ENCODE measurements around the gene TM9SF2.

TM9SF2 gene

DNA sequence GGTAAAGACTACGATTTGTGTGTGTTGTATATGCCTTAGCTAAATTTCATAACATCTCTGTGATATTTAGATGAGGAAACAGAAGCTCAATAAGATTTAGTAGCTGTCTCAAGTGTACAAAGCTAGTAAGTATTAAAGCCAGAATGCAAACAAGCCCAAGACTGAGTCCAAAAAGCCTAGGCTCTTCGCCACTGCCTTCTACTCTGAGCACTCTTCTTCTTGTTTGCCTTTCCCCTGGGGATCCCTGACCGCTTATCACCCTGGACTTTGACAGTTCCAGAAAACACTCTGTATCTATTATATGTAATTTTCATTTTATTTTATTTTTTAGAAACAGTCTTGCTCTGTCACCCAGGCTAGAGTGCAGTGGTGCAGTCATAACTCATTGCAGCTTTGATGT, 5.8 kb downstream of the TM9SF2 start:
- Mint-ChIP-seq H3K4me3 (no peak overlapping the region), H3K27ac (no peak overlapping the region), H3K27me3 (no peaks in the 10 kb centered on the region), H3K36me3 (ENCODE audit: low read depth) (peaks cover 41% of the 10 kb centered on the region), H3K4me1 (peaks cover 87% of the 10 kb centered on the region), H3K9me3 (peaks cover 22% of the 10 kb centered on the region)
- ATAC-seq (no peak), DNase-seq (no peak)

DNA sequence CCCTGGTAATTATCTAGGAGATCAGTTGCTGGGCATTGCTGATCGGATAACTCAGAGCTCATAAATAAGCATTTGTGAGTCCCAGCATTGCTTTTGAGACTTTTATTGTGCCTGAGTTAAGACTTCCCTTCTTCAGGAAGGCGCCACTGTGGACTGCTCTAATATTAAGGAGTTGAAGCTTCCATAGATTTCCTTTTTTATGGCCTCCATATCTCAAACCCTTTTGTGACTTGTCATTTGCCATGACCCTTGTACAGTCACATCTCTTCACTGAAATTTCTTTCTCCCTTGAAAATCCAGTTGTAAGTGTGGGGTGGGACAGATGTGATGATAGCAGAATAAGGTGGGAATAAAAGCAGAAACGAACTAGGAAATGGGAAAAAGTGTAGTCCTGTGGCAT, 6.3 kb downstream of the TM9SF2 start:
- no peak for DNase-seq
- peaks cover 22% of the 10 kb centered on the region for H3K9me3 Mint-ChIP-seq
- no peak for ATAC-seq
- peaks cover 41% of the 10 kb centered on the region for H3K36me3 Mint-ChIP-seq (ENCODE audit: low read depth)
- no peaks in the 10 kb centered on the region for H3K27me3 Mint-ChIP-seq
- H3K27ac Mint-ChIP-seq, result peak overlapping the region; percentile 41
- H3K4me1 Mint-ChIP-seq, result peaks cover 87% of the 10 kb centered on the region
- no peak overlapping the region for H3K4me3 Mint-ChIP-seq

DNA sequence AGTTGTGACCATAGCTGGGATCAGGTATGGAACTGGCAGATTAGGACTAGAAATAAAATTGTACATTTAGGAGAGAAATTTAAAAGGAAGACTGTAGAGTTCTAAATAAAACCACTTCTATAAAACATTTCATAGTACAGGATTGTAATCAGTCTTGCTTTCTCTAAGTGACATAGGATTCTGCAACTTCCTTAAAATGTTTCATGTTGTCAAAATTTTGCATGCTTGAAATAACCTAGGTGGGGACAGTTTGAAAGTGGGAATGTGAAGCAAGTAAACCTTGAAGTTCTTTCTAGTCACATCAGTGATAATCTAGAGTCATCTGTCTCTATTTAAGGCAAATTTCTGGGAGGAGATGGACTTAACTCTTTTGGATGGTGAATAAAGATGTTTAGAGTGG, 6.7 kb downstream of the TM9SF2 start:
- no peak for ATAC-seq
- DNase-seq, result no peak
- no peak overlapping the region for H3K4me3 Mint-ChIP-seq
- no peaks in the 10 kb centered on the region for H3K27me3 Mint-ChIP-seq
- peaks cover 41% of the 10 kb centered on the region for H3K36me3 Mint-ChIP-seq (ENCODE audit: low read depth)
- H3K9me3 Mint-ChIP-seq, result peaks cover 22% of the 10 kb centered on the region
- H3K27ac Mint-ChIP-seq, result peak overlapping the region; percentile 41
- H3K4me1 Mint-ChIP-seq, result peaks cover 87% of the 10 kb centered on the region

DNA sequence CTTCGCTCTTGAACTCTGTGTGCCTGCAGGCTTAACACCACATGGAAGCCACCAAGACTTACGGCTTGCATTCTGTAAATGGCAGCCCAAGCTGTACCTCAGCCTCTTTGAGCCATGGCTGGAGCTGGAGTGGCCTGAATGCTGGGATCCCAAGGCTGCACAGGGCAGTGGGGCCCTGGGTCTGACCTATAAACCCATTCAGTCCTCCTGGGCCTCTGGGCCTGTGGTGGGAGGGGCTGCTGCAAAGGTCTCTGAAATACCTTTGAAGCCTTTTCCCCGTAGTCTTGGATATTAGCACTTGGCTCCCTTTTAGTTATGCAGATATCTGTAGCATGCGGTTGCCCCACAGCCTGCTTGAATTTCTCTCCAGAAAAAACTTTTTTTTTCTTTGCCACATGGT, 8.2 kb downstream of the TM9SF2 start:
- no peak overlapping the region for H3K27ac Mint-ChIP-seq
- no peaks in the 10 kb centered on the region for H3K27me3 Mint-ChIP-seq
- ATAC-seq (no peak), DNase-seq (no peak)
- H3K4me3 Mint-ChIP-seq, result no peak overlapping the region
- H3K9me3 Mint-ChIP-seq, result peaks cover 22% of the 10 kb centered on the region
- peaks cover 86% of the 10 kb centered on the region for H3K4me1 Mint-ChIP-seq
- peaks cover 42% of the 10 kb centered on the region for H3K36me3 Mint-ChIP-seq (ENCODE audit: low read depth)

DNA sequence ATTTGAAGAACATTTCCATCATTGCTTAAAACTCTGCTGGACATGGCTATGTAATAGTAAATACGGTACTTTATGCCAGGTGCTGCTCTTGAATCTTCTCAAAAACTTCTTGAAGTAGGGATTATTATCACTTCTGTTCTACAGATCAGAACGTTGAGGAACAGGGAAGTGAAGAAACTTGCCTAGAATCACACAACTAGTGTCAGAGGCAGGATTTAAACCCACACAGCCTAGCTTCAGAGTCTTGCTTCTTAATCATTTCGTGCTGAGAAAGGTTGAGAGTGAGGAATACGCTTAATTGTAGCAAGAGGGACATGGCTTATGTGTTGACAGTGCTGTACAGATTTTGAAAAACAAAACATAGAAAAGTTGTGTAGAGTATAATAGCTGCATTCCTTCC, 13.5 kb downstream of the TM9SF2 start:
- no peak overlapping the region for H3K27ac Mint-ChIP-seq
- H3K4me1 Mint-ChIP-seq, result peaks cover 52% of the 10 kb centered on the region
- H3K36me3 Mint-ChIP-seq (ENCODE audit: low read depth), result peaks cover 25% of the 10 kb centered on the region
- ATAC-seq (no peak), DNase-seq (no peak)
- no peaks in the 10 kb centered on the region for H3K27me3 Mint-ChIP-seq
- H3K9me3 Mint-ChIP-seq, result peaks cover 7% of the 10 kb centered on the region
- H3K4me3 Mint-ChIP-seq, result no peak overlapping the region

DNA sequence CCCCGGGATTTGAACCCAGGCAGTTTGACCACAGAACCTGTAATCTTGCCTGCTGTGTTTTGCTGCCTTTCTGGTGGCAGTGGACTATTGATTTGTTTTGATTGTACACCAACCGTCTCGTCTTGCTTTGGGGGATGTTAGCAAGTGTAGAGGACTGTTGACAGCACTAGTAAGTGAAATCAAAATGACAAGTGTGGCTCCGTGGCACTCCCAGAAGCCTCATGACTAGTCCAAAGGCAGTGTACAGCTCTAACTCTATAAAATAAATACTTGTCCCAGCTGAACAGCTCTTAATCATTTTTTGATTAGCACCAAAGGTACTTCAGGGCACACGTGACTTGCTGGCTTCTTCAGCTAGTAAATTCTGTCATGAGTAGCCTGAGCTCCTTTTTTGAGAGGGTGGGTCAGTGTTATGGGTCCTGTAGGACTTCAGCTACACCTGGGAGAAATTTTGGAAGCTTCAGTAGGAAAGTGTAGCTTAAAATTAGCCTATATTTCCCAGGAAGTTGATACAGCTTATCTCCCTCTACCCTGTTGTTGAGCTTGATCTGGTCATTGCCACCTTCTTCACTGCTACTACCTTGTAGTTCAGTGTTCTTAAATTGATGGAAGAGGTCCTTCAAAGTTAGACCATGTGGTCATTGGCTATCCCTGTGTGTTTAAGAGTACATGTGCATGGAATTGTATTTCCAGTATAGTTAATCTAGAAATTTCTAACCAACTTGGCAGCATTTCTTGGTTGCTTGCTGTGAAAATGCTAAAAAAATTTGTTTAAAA, 15.1 kb downstream of the TM9SF2 start:
- ATAC-seq, result no peak
- Mint-ChIP-seq H3K27me3 (no peaks in the 10 kb centered on the region), H3K27ac (no peak overlapping the region), H3K4me3 (no peak overlapping the region), H3K9me3 (no peaks in the 10 kb centered on the region), H3K36me3 (ENCODE audit: low read depth) (peaks cover 21% of the 10 kb centered on the region), H3K4me1 (peaks cover 38% of the 10 kb centered on the region)
- DNase-seq, result no peak

DNA sequence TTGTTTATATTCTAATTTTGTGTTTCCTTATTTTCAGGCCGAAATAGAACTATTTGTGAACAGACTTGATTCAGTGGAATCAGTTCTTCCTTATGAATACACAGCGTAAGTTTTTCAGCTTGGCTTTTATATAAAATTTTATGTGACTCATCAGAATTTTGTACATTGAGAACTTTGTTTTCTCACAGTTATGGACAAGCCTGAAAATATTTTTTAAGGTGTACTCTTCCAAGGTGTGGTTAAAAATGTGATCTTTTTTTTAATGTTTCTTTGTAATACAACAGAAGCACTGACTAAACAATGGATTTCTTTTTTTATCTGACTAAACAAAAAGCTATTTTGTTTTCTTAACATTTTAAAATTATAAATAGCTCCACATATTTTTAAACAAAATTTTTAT, 16.3 kb downstream of the TM9SF2 start:
- H3K36me3 Mint-ChIP-seq (ENCODE audit: low read depth), result peaks cover 29% of the 10 kb centered on the region
- peaks cover 27% of the 10 kb centered on the region for H3K4me1 Mint-ChIP-seq
- no peak for ATAC-seq
- H3K4me3 Mint-ChIP-seq, result no peak overlapping the region
- no peaks in the 10 kb centered on the region for H3K27me3 Mint-ChIP-seq
- DNase-seq, result no peak
- H3K9me3 Mint-ChIP-seq, result no peaks in the 10 kb centered on the region
- no peak overlapping the region for H3K27ac Mint-ChIP-seq

DNA sequence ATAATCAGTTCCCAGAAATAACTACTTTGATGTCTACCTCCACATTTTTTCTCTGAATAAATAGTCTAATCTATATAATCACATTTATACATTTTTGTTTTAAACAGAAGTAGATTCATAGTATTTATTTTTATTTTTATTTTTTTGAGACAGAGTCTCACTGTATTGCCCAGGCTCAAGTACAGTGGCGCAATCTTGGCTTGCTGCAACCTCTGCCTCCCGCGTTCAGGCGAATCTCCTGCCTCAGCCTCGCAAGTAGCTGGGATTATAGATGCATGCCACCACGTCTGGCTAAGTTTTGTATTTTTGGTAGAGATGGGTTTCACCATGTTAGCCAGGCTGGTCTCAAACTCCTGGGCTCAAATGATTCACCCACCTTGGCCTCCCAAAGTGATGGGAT, 16.7 kb downstream of the TM9SF2 start:
- DNase-seq (no peak), ATAC-seq (no peak)
- no peak overlapping the region for H3K4me3 Mint-ChIP-seq
- H3K27me3 Mint-ChIP-seq, result no peaks in the 10 kb centered on the region
- H3K36me3 Mint-ChIP-seq (ENCODE audit: low read depth), result peaks cover 30% of the 10 kb centered on the region
- H3K4me1 Mint-ChIP-seq, result peaks cover 23% of the 10 kb centered on the region
- no peak overlapping the region for H3K27ac Mint-ChIP-seq
- no peaks in the 10 kb centered on the region for H3K9me3 Mint-ChIP-seq

DNA sequence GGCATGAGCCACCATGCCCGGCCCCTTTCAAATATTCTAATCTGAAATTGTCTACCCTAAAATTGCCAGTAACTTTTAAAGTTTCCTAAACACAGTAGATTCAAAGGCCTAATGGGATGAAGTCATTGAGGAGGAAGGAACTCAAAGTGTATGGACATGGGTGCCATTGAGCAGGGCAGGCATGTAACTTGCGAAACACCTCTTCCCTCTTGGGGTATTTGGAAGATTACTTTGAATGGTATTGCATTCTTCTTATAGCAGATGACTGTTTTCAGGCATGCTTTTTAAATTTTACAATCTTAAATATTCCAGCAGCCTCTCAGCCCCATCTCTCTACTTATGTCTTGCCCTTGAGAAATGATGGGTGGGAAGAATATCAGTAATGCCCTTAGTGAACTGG, 21.0 kb downstream of the TM9SF2 start:
- ATAC-seq (no peak), DNase-seq (no peak)
- Mint-ChIP-seq H3K4me3 (no peak overlapping the region), H3K4me1 (peaks cover 32% of the 10 kb centered on the region), H3K27me3 (no peaks in the 10 kb centered on the region), H3K36me3 (ENCODE audit: low read depth) (peaks cover 58% of the 10 kb centered on the region), H3K27ac (no peak overlapping the region), H3K9me3 (no peaks in the 10 kb centered on the region)

DNA sequence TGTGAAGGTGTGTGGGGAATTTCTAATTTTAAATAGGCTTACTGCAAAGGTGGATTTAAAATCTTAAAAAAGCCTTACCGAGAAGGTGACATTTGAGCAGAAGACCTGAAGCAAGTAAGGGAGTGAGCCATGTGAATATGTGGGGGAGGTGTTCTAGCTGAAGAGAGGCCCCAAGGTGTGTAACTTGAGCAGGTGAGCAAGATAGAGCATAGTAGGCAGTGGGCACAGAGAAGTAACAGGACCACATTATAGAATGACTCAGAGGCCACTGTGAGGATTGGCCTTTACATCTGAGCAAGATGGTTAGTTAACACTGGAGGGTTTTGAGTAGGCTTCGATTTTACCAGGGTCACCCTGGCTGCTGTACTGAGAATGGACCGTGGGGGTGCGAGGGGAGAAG, 22.6 kb downstream of the TM9SF2 start:
- Mint-ChIP-seq H3K4me3 (no peak overlapping the region), H3K27me3 (no peaks in the 10 kb centered on the region), H3K4me1 (peaks cover 34% of the 10 kb centered on the region), H3K9me3 (no peaks in the 10 kb centered on the region), H3K27ac (no peak overlapping the region), H3K36me3 (ENCODE audit: low read depth) (peaks cover 59% of the 10 kb centered on the region)
- DNase-seq, result no peak
- peak; percentile 82 for ATAC-seq

DNA sequence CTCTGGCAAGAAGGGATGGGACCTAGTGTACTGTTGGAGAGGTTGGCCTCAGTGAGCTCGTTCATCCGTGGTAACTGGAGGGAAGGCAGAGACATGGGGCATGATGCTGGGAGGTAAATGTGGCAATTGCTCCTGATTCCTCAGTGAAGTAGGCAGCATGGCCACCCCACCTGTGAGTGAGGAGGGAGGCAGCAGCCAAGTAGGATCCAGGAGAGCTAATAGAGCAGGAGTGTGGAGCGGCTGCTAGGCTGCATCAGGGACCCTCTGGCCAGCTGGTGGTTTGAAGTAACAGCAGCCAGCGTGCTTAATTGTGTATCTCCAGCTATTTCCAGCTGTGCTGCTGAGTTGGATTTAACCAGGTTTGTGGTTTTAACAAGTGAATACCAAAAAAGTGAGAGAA, 24.7 kb downstream of the TM9SF2 start:
- H3K4me1 Mint-ChIP-seq, result peaks cover 34% of the 10 kb centered on the region
- H3K27ac Mint-ChIP-seq, result no peak overlapping the region
- peaks cover 57% of the 10 kb centered on the region for H3K36me3 Mint-ChIP-seq (ENCODE audit: low read depth)
- no peaks in the 10 kb centered on the region for H3K27me3 Mint-ChIP-seq
- no peak for ATAC-seq
- DNase-seq, result no peak
- H3K9me3 Mint-ChIP-seq, result no peaks in the 10 kb centered on the region
- H3K4me3 Mint-ChIP-seq, result no peak overlapping the region

DNA sequence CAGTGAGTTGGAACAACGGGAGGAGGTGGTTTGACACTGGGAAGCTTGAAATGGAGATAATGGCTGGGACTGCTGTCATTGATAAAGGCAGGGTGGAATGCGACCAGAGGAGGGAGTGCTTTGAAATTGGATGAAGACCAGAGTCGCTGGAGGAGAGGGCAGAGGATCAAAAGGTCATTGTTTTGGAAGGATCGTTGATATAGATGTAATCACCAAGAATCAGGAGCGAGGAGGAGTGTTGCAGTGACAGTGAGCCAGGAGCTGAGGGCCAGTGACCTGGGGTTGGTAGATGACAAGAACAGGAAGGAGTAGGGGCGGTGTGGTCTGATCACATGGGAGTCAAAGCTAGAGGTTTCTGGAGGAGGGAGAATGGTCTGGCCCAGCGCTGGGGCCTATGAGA, 25.3 kb downstream of the TM9SF2 start:
- ATAC-seq (peak; percentile 38), DNase-seq (no peak)
- Mint-ChIP-seq H3K4me3 (no peak overlapping the region), H3K27me3 (no peaks in the 10 kb centered on the region), H3K27ac (peak overlapping the region; percentile 6), H3K9me3 (no peaks in the 10 kb centered on the region), H3K4me1 (peaks cover 34% of the 10 kb centered on the region), H3K36me3 (ENCODE audit: low read depth) (peaks cover 53% of the 10 kb centered on the region)

DNA sequence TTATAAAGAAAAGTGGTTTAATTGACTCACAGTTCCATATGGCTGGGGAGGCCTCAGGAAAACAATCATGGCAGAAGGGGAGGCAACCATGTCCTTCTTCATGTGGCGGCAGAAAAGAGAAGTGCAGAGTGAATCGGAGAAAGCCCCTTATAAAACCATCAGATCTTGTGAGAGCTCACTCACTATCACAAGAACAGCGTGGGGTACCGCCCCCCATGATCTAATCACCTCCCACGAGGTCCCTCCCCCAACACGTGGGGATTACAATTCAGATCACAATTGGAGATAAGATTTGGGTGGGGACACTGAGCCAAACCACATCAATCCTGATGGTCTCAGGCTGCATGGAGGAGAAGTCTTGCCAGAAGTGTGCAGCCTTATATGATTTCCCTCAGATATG, 26.0 kb downstream of the TM9SF2 start:
- DNase-seq (no peak), ATAC-seq (no peak)
- H3K27me3 Mint-ChIP-seq, result no peaks in the 10 kb centered on the region
- H3K27ac Mint-ChIP-seq, result no peak overlapping the region
- H3K9me3 Mint-ChIP-seq, result no peaks in the 10 kb centered on the region
- H3K36me3 Mint-ChIP-seq (ENCODE audit: low read depth), result peaks cover 51% of the 10 kb centered on the region
- peaks cover 34% of the 10 kb centered on the region for H3K4me1 Mint-ChIP-seq
- no peak overlapping the region for H3K4me3 Mint-ChIP-seq

DNA sequence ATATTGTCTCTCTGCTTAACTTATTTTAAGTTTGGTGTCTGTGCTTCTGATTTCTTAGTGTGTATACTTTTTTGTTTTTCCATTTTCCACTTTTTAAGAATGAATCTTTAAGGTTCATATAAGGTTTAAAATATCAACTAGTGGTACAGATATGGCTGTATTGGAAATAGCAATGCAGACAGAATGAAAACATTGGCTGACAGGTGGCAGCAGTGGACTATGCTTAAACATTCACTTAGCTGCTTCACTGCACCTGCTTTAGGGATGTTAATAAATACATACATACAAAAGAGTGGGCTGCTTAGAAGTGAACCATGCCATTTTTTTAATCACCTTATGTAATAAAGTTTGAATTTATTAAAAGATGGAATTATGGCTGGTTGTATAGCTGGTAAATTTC, 27.3 kb downstream of the TM9SF2 start:
- peaks cover 42% of the 10 kb centered on the region for H3K36me3 Mint-ChIP-seq (ENCODE audit: low read depth)
- DNase-seq (no peak), ATAC-seq (no peak)
- no peaks in the 10 kb centered on the region for H3K27me3 Mint-ChIP-seq
- no peak overlapping the region for H3K4me3 Mint-ChIP-seq
- H3K27ac Mint-ChIP-seq, result no peak overlapping the region
- H3K4me1 Mint-ChIP-seq, result peaks cover 32% of the 10 kb centered on the region
- no peaks in the 10 kb centered on the region for H3K9me3 Mint-ChIP-seq

DNA sequence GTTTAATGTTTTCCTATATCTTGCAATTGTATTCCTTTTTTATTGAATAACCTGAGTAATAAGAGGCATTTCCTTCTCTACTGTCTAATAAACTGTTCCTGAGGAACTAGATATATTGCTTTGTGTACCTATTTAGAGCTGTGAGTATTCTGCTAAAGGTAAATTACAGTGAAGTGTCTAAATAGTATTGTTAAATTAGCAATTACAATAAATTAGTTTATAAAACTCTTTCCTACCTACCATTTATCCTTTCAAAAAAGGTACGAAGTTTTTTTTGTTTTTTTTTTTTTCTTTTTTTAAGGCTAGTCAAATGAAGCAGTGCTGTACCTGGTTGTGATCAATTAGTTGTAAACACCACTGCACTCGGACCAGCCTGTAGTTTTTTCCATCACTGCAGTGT, 34.8 kb downstream of the TM9SF2 start:
- Mint-ChIP-seq H3K9me3 (no peaks in the 10 kb centered on the region), H3K27me3 (no peaks in the 10 kb centered on the region), H3K4me3 (no peak overlapping the region), H3K4me1 (peaks cover 14% of the 10 kb centered on the region), H3K36me3 (ENCODE audit: low read depth) (peaks cover 30% of the 10 kb centered on the region), H3K27ac (no peak overlapping the region)
- ATAC-seq (no peak), DNase-seq (no peak)

DNA sequence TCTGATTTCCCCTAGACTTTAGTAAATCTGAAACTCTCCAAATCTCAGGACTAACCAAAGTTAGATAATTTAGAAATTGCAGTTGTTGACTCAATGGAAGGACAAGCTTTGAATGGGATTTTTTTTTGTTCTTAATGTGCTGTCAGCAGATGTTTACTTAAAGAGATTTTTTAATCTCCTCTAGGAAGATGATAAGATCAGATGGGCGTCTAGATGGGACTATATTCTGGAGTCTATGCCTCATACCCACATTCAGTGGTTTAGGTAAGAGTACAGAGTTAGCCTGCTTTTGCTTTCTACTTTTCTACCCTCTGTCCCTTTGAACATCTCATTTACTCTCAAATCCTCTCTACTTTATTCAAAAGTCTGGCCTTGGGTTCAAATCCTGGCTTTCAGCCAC, 39.3 kb downstream of the TM9SF2 start:
- Mint-ChIP-seq H3K4me3 (no peak overlapping the region), H3K4me1 (peaks cover 35% of the 10 kb centered on the region), H3K36me3 (ENCODE audit: low read depth) (peaks cover 54% of the 10 kb centered on the region), H3K9me3 (no peaks in the 10 kb centered on the region), H3K27me3 (no peaks in the 10 kb centered on the region), H3K27ac (no peak overlapping the region)
- ATAC-seq, result peak; percentile 70
- DNase-seq, result no peak

Data from activated naive CD8-positive, alpha-beta T cell treated with anti-CD3 and anti-CD28 coated beads, Interleukin-2, amount 50 U/mL, for 24 hours (primary cell).